Tibial nerve (tissue), 4 donors: ENCODE data around the gene RASGEF1B.

ENCODE experiments used
- CTCF ChIP-seq, 5 experiments: fragments of 200-600 bp in 3 of 5; fragments of 450-650 bp in 2 of 5; sonication (generic) in 3 of 5; IDR thresholded peaks; one replicate each; pipeline ENCODE4 v1.5.1; 2016 to 2019; ENCODE audit warnings: antibody characterized with exemption in 5 of 5, mild to moderate bottlenecking in 3 of 5, moderate library complexity in 2 of 5
- EP300 ChIP-seq, 2 donors: sonication (generic); formaldehyde crosslinking; IDR thresholded peaks; one replicate each; pipeline ENCODE4 v1.6.1; 2017; ENCODE audit warnings: antibody characterized with exemption in 2 of 2, mild to moderate bottlenecking in 1 of 2
- POLR2A ChIP-seq, 2 donors: fragments of 450-650 bp; IDR thresholded peaks; one replicate each; pipeline ENCODE4 v1.6.1; 2017; ENCODE audit warnings: antibody characterized with exemption in 2 of 2, mild to moderate bottlenecking in 2 of 2, moderate library complexity in 2 of 2

- TF ChIP-seq CTCF (IDR thresholded peaks at IDR 0.05) (no peak), POLR2A (IDR thresholded peaks at IDR 0.05) (no peak), EP300 (IDR thresholded peaks at IDR 0.05) (no peak)
Measured at GRCh38 chr4:81454948-81455347, 16.8 kb downstream of the RASGEF1B start.
